Measurements from ENCODE around the gene RIC8B. TPM values are rescaled to one million over a fixed set of nuclear protein-coding genes. Genes with fewer than 3 reads are reported as not detected.

Gene RIC8B
- total and polyA plus RNA-seq, 7 donors: 5.3 to 27.8 (median 17.6) TPM

GRCh38 chr12:106889326-106889725, 114.8 kb downstream of the RIC8B start:
- H3K4me3 ChIP-seq: no peak overlapping the region
- 65 to 86% methylated on average over 6 of the region's 6 CpGs for WGBS, 2 donors
- TF ChIP-seq, protein P1, sequence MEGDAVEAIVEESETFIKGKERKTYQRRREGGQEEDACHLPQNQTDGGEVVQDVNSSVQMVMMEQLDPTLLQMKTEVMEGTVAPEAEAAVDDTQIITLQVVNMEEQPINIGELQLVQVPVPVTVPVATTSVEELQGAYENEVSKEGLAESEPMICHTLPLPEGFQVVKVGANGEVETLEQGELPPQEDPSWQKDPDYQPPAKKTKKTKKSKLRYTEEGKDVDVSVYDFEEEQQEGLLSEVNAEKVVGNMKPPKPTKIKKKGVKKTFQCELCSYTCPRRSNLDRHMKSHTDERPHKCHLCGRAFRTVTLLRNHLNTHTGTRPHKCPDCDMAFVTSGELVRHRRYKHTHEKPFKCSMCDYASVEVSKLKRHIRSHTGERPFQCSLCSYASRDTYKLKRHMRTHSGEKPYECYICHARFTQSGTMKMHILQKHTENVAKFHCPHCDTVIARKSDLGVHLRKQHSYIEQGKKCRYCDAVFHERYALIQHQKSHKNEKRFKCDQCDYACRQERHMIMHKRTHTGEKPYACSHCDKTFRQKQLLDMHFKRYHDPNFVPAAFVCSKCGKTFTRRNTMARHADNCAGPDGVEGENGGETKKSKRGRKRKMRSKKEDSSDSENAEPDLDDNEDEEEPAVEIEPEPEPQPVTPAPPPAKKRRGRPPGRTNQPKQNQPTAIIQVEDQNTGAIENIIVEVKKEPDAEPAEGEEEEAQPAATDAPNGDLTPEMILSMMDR (IDR thresholded peaks at IDR 0.05): no peak
- no peak for TF ChIP-seq POLR2A (IDR thresholded peaks at IDR 0.05)
- TF ChIP-seq EP300 (IDR thresholded peaks at IDR 0.05): no peak
- no peak for TF ChIP-seq POLR2AphosphoS5 (IDR thresholded peaks at IDR 0.05)
- H3K4me1 ChIP-seq: no peaks in the 10 kb centered on the region
- intact Hi-C loops (cut with DNase I): no loop called here
- H3K27ac ChIP-seq: no peak overlapping the region
- peaks cover 0 to 35% (median 6%) of the 10 kb centered on the region in 4 donors for H3K36me3 ChIP-seq
- no peaks in the 10 kb centered on the region for H3K9me3 ChIP-seq
- no peak for DNase-seq
- H3K27me3 ChIP-seq: no peaks in the 10 kb centered on the region

GRCh38 chr12:106889950-106890626, 115.6 kb downstream of the RIC8B start:
- WGBS, 2 donors: 89 to 90% methylated on average over 4 of the region's 4 CpGs
- no peaks in the 10 kb centered on the region for H3K27me3 ChIP-seq
- H3K4me3 ChIP-seq: no peak overlapping the region
- H3K27ac ChIP-seq: no peak overlapping the region
- H3K36me3 ChIP-seq: peaks cover 0 to 31% (median 6%) of the 10 kb centered on the region in 4 donors
- no peak for DNase-seq
- no peak for TF ChIP-seq POLR2A (IDR thresholded peaks at IDR 0.05)
- no peak for TF ChIP-seq EP300 (IDR thresholded peaks at IDR 0.05)
- TF ChIP-seq POLR2AphosphoS5 (IDR thresholded peaks at IDR 0.05): no peak
- TF ChIP-seq, protein P1 (IDR thresholded peaks at IDR 0.05): no peak
- no peaks in the 10 kb centered on the region for H3K4me1 ChIP-seq
- intact Hi-C loops (cut with DNase I): no loop called here
- no peaks in the 10 kb centered on the region for H3K9me3 ChIP-seq

- DNase-seq: no peak
- no peaks in the 10 kb centered on the region for H3K27me3 ChIP-seq
- WGBS, 2 donors: 11 to 50% methylated on average over 1 of the region's 1 CpG
Measured at GRCh38 chr12:106892075-106892474, 117.6 kb downstream of the RIC8B start.

GRCh38 chr12:106893451-106893850, 119.0 kb downstream of the RIC8B start:
- 72 to 88% methylated on average over 8 of the region's 8 CpGs for WGBS, 2 donors
- Histone ChIP-seq H3K4me1 (no peaks in the 10 kb centered on the region), H3K36me3 (peaks cover 0 to 3% (median 0%) of the 10 kb centered on the region in 4 donors), H3K9me3 (no peaks in the 10 kb centered on the region), H3K4me3 (no peak overlapping the region), H3K27ac (no peak overlapping the region), H3K27me3 (no peaks in the 10 kb centered on the region)
- TF ChIP-seq EP300 (IDR thresholded peaks at IDR 0.05): no peak
- TF ChIP-seq, protein P1 (IDR thresholded peaks at IDR 0.05): no peak
- no peak for TF ChIP-seq POLR2A (IDR thresholded peaks at IDR 0.05)
- TF ChIP-seq POLR2AphosphoS5 (IDR thresholded peaks at IDR 0.05): no peak
- intact Hi-C loops (cut with DNase I): no loop called here
- no peak for DNase-seq

More at GRCh38 chr12:106892075-106892474, 117.6 kb downstream of the RIC8B start:
- Histone ChIP-seq H3K36me3 (peaks cover 0 to 17% (median 0%) of the 10 kb centered on the region in 4 donors), H3K4me1 (no peaks in the 10 kb centered on the region), H3K4me3 (no peak overlapping the region), H3K27ac (no peak overlapping the region), H3K9me3 (no peaks in the 10 kb centered on the region)
- TF ChIP-seq EP300 (IDR thresholded peaks at IDR 0.05) (no peak), POLR2AphosphoS5 (IDR thresholded peaks at IDR 0.05) (no peak), POLR2A (IDR thresholded peaks at IDR 0.05) (no peak)
- TF ChIP-seq, protein P1 (IDR thresholded peaks at IDR 0.05): no peak
- intact Hi-C loops (cut with DNase I): no loop called here

Data from sigmoid colon (tissue), 7 donors.